ENCODE results near the gene PFKFB2. TPM values are rescaled to one million over a fixed set of nuclear protein-coding genes. Genes with fewer than 3 reads are reported as not detected.

The PFKFB2 gene
- total RNA-seq, 1 donor from 2014 or later: 5.1 TPM

GRCh38 chr1:207124389-207124788 is 71.3 kb downstream of the PFKFB2 start:
- DNase-seq (ENCODE audit: low read depth): no peak
- H3K4me3 ChIP-seq (ENCODE audit: low read depth, low read length): no peak overlapping the region
- no peak for TF ChIP-seq CTCF (conservative IDR thresholded peaks at IDR 0.05; ENCODE audit: low read depth, low read length)

GRCh38 chr1:207128336-207128921 is 75.4 kb downstream of the PFKFB2 start:
- TF ChIP-seq CTCF (conservative IDR thresholded peaks at IDR 0.05; ENCODE audit: low read depth, low read length): no peak
- DNase-seq (ENCODE audit: low read depth): no peak
- no peak overlapping the region for H3K4me3 ChIP-seq (ENCODE audit: low read depth, low read length)

GRCh38 chr1:207129053-207129452 is 76.0 kb downstream of the PFKFB2 start:
- no peak for DNase-seq (ENCODE audit: low read depth)
- no peak overlapping the region for H3K4me3 ChIP-seq (ENCODE audit: low read depth, low read length)
- no peak for TF ChIP-seq CTCF (conservative IDR thresholded peaks at IDR 0.05; ENCODE audit: low read depth, low read length)

Other genes starting within 250 kb of the PFKFB2 start
- not detected in 2 replicates for gene IL20, start 187.7 kb upstream of the PFKFB2 start, total RNA-seq
- 1.1 TPM in 1 of 2 replicates, not detected in the other for gene IL24, start 155.8 kb upstream of the PFKFB2 start, total RNA-seq
- 0.65 TPM in 1 of 2 replicates, not detected in the other for gene FCMR, start 131.3 kb upstream of the PFKFB2 start, total RNA-seq
- 0.06 TPM in 1 of 2 replicates, not detected in the other for gene PIGR, start 106.8 kb upstream of the PFKFB2 start, total RNA-seq
- 0.29 TPM in 1 of 2 replicates, not detected in the other for gene FCAMR, start 82.8 kb upstream of the PFKFB2 start, total RNA-seq
- 21.6 and 22.5 TPM in 2 replicates for gene C1orf116, start 20.5 kb upstream of the PFKFB2 start, total RNA-seq
- 6.7 TPM in 2 replicates for gene YOD1, start 2.1 kb upstream of the PFKFB2 start, total RNA-seq
- not detected in 2 replicates for gene C4BPB, start 35.6 kb downstream of the PFKFB2 start, total RNA-seq
- not detected in 2 replicates for gene C4BPA, start 51.0 kb downstream of the PFKFB2 start, total RNA-seq